HepG2 (cell line): Measurements from ENCODE around the gene CAST. TPM values are rescaled to one million over a fixed set of nuclear protein-coding genes. Genes with fewer than 3 reads are reported as not detected.
A peak's percentile ranks its signal among the peaks of the same experiment; 100 is the strongest.

Source experiments
- ATAC-seq: fragments of 200-7000 bp; cut with Tn5 transposase; 3 replicates; pipeline ENCODE4 v1.9.1; 2020; ENCODE audit warnings: mild to moderate bottlenecking, moderate library complexity
- BruUV-seq: library from RNA; stranded (reverse); fragments of 400-500 nt; replicated peaks from 2 replicates; lab custom pipeline; 2021; lab: Mats Ljungman, UMichigan
- CTCF ChIA-PET: fragments of 300-600 bp; formaldehyde crosslinking; extraction: SDS; loops from one replicate; lab custom pipeline; 2021; ENCODE audit warnings: low total read pairs, inconsistent platforms, low intra/inter-chr PET ratio; lab: Yijun Ruan, JAX
- POLR2A ChIA-PET: fragments of 350-600 bp; sonication (Branson Sonifier 250); formaldehyde crosslinking; loops from one replicate; lab custom pipeline; 2020; ENCODE audit warnings: antibody characterized with exemption, inconsistent platforms; lab: Yijun Ruan, JAX
- DNase-seq: peaks from one replicate; pipeline ENCODE4 v3.0.0-alpha.2; 2015; ENCODE audit warnings: low spot score
- FAIRE-seq: peaks from 3 replicates; lab custom pipeline; 2011; peaks lifted over from hg19 to GRCh38; lab: Jason Lieb, UNC
- H2AFZ ChIP-seq: one replicate; pipeline ENCODE4 v1.6.1; 2011; ENCODE audit warnings: low read length, inconsistent platforms
- H3K27ac ChIP-seq: fragments of 300-600 bp; 3 replicates; pipeline ENCODE4 v1.8.0; 2011; ENCODE audit warnings: mixed run types, mild to moderate bottlenecking, mixed read lengths, low read length, inconsistent platforms; ENCODE audit not compliant: insufficient read depth; ENCODE audit errors: extremely low read length
- H3K27me3 ChIP-seq, 2 experiments: fragments of 200-600 bp in 1 of 2; 2 replicates in 1 of 2; 3 replicates in 1 of 2; pipeline versions ENCODE4 v1.6.0 to v1.8.0; 2011; ENCODE audit warnings: low read length in 2 of 2, mild to moderate bottlenecking in 2 of 2, moderate library complexity in 2 of 2, inconsistent platforms in 1 of 2; ENCODE audit not compliant: insufficient read depth in 2 of 2, control insufficient read depth in 1 of 2
- H3K36me3 ChIP-seq, 2 experiments: fragments of 200-600 bp in 1 of 2; replicated peaks in 1 of 2; 2 replicates in 1 of 2; 3 replicates in 1 of 2; pipeline versions ENCODE4 v1.5.1 to v1.8.0; 2011; ENCODE audit warnings: low read length in 2 of 2, inconsistent platforms in 1 of 2; ENCODE audit not compliant: insufficient read depth in 2 of 2, control insufficient read depth in 1 of 2
- H3K4me1 ChIP-seq: 2 replicates; pipeline ENCODE4 v1.5.1; 2012; ENCODE audit warnings: low read length, inconsistent platforms; ENCODE audit not compliant: insufficient read depth
- H3K4me2 ChIP-seq: 2 replicates; pipeline ENCODE4 v1.6.0; 2011; ENCODE audit warnings: low read depth, low read length, inconsistent platforms
- H3K4me3 ChIP-seq, 3 experiments: fragments of 200-600 bp in 1 of 3; sonication (generic), shearing (Covaris generic) in 1 of 3; replicated peaks in 1 of 3; 2 replicates each; pipeline ENCODE4 v1.5.1; 2011 to 2016; ENCODE audit warnings: low read length in 3 of 3, inconsistent platforms in 2 of 3, low read depth in 2 of 3, mild to moderate bottlenecking in 2 of 3, control low read depth in 1 of 3, mixed read lengths in 1 of 3; ENCODE audit not compliant: insufficient read depth in 1 of 3
- H3K79me2 ChIP-seq: one replicate; pipeline ENCODE4 v1.6.1; 2011; ENCODE audit warnings: low read length, inconsistent platforms; ENCODE audit not compliant: insufficient read depth
- H3K9ac ChIP-seq: 2 replicates; pipeline ENCODE4 v1.6.0; 2011; ENCODE audit warnings: mild to moderate bottlenecking, low read depth, low read length, inconsistent platforms; ENCODE audit not compliant: insufficient read depth
- H3K9me3 ChIP-seq: 2 replicates; pipeline ENCODE4 v1.5.1; 2012; ENCODE audit warnings: mild to moderate bottlenecking, low read length
- H4K20me1 ChIP-seq: 2 replicates; pipeline ENCODE4 v1.6.0; 2011; ENCODE audit warnings: inconsistent platforms, mild to moderate bottlenecking, low read length, moderate library complexity; ENCODE audit not compliant: insufficient read depth
- JUND ChIP-seq: sonication (generic); formaldehyde crosslinking; IDR thresholded peaks from 2 replicates; pipeline ENCODE4 v1.8.0; 2022; ENCODE audit warnings: mild to moderate bottlenecking, missing genetic modification reagents
- PTBP1 ChIP-seq: fragments of 200-400 bp; formaldehyde crosslinking; IDR thresholded peaks from 2 replicates; pipeline ENCODE4 v1.6.1; 2018; ENCODE audit warnings: low read length, low read depth; ENCODE audit not compliant: poor library complexity, severe bottlenecking
- SP2 ChIP-seq: sonication (generic); formaldehyde crosslinking; IDR thresholded peaks from 2 replicates; pipeline ENCODE4 v1.5.1; 2020; ENCODE audit warnings: mild to moderate bottlenecking, missing genetic modification reagents
- TBL1XR1 ChIP-seq: fragments of 150-350 bp; IDR thresholded peaks from 2 replicates; pipeline ENCODE4 v1.6.1; 2014; ENCODE audit warnings: borderline replicate concordance, low read length; ENCODE audit not compliant: partially characterized antibody
- ZNF24 ChIP-seq: fragments of 450-650 bp; IDR thresholded peaks from 2 replicates; pipeline ENCODE4 v1.6.1; 2017; ENCODE audit warnings: antibody characterized with exemption, mild to moderate bottlenecking
- ZNF333 ChIP-seq: sonication (generic); formaldehyde crosslinking; IDR thresholded peaks from 2 replicates; pipeline ENCODE4 v1.4.0; 2020; ENCODE audit warnings: mild to moderate bottlenecking, missing genetic modification reagents, borderline replicate concordance
- ZNF619 ChIP-seq: sonication (generic); formaldehyde crosslinking; IDR thresholded peaks from 2 replicates; pipeline ENCODE4 v1.4.0; 2020; ENCODE audit warnings: mild to moderate bottlenecking, missing genetic modification reagents
- ZNF703 ChIP-seq: sonication (generic); formaldehyde crosslinking; IDR thresholded peaks from 2 replicates; pipeline ENCODE4 v1.5.1; 2020; ENCODE audit warnings: missing genetic modification reagents, mild to moderate bottlenecking, moderate library complexity, borderline replicate concordance
- ZNF766 ChIP-seq: sonication (generic); formaldehyde crosslinking; IDR thresholded peaks from 2 replicates; pipeline ENCODE4 v1.5.0; 2020; ENCODE audit warnings: missing genetic modification reagents, borderline replicate concordance
- ZNF780A ChIP-seq: sonication (generic); formaldehyde crosslinking; IDR thresholded peaks from 2 replicates; pipeline ENCODE4 v1.8.0; 2022; ENCODE audit warnings: mild to moderate bottlenecking, missing genetic modification reagents, moderate library complexity
- WGBS: methylation state at CpG from one replicate; pipeline ENCODE4 v1.1.6; 2017; ENCODE audit warnings: low lambda C conversion rate; 5-methylcytosine and 5-hydroxymethylcytosine counted together
- in situ Hi-C: cut with HindIII; loops from 2 replicates; pipeline ENCODE4 v1.10.0; 2017; ENCODE audit warnings: low pct_unique_long_range_greater_than_20kb; ENCODE audit not compliant: extremely low pct_ligation_motif_present
- intact Hi-C: fragments of 100-400 bp; cut with micrococcal nuclease; formaldehyde crosslinking; loops from one replicate; pipeline ENCODE4 v1.10.0; 2022; ENCODE audit not compliant: unreplicated experiment
- polyA plus RNA-seq, 8 experiments: library from polyadenylated mRNA; depleted of rRNA in 3 of 8; stranded (reverse) in 7 of 8; unstranded in 1 of 8; fragments of >200 nt; fragmentation: Illumina TruSeq in 4 of 8; extraction: Trizol in 4 of 8; gene quantifications; 2 replicates each; pipeline versions ENCODE4 v1.2.1 to v1.2.3, GENCODE V29; 2011 to 2016; ENCODE audit warnings: low read depth in 4 of 8, missing spikeins in 1 of 8, mixed read lengths in 1 of 8; ENCODE audit not compliant: insufficient read depth in 1 of 8
- total RNA-seq, 5 experiments: library from RNA; depleted of rRNA; stranded (reverse); fragments of >200 nt; fragmentation: Illumina TruSeq; extraction: Trizol; gene quantifications; 2 replicates each; pipeline ENCODE4 v1.2.3, GENCODE V29; 2016; ENCODE audit warnings: low read depth in 1 of 5
- TF ChIP-seq, protein P1 (sequence below): sonication (generic); formaldehyde crosslinking; IDR thresholded peaks from 2 replicates; pipeline ENCODE4 v1.8.1; 2023; ENCODE audit warnings: missing genetic modification reagents, inconsistent platforms, borderline replicate concordance
- TF ChIP-seq, protein P2 (sequence below): sonication (generic); formaldehyde crosslinking; IDR thresholded peaks from 2 replicates; pipeline ENCODE4 v1.9.0; 2021; ENCODE audit warnings: mild to moderate bottlenecking, missing genetic modification reagents
- TF ChIP-seq, protein P3 (sequence below): sonication (generic); formaldehyde crosslinking; IDR thresholded peaks from 2 replicates; pipeline ENCODE4 v1.5.1; 2020; ENCODE audit warnings: missing genetic modification reagents, mild to moderate bottlenecking, borderline replicate concordance

CAST gene
- total and polyA plus RNA-seq, 2 of the 13 experiments (the other 11 are each of a cell fraction or from before 2014, with no cell fraction given): 42.1 to 67.6 TPM

DNA sequence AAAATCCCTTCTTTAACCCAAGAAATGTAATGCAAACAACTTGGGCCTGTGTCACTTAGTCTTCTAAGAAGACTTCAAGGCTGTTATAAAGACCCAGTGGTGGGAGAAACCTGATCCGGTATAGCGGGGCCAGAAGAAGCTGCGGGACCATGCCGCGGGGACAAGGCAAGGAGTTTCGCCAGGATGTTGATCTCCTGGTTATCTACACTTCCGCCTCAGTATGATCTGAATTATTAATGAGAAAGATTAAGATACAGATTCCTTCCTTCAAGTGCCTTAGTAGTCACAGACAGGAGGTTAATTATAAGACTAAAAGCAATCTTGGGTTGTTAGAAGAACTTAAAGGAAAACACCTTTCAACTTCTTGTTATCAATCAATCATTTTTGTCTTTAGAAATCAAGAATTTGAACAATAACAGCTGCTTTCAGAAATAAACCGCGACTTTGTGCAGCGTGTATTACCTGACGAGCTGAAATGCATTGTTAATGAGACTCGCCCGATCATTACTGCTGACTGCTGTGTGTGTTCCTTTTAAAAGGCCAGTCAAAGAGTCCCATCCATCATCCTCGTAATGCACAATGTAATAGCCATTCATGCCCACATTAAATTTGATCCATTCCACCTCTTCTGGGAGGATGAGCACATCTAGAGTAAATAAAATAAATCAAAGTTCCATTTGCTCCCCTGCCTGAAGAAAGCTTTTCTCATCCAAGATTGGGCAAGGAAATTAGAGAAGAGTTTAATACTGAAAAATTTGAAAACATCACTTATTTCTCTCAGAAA is 123.3 kb downstream of the CAST start:
- POLR2A ChIA-PET: interaction anchor here (0.9 kb wide), 1 partner anchor 21 kb away, joined by 3 read pairs; no protein-coding TSS in a partner anchor
- Histone ChIP-seq H3K9ac (no peak overlapping the region), H3K4me3 (no peak overlapping the region), H4K20me1 (no peaks in the 10 kb centered on the region), H2AFZ (no peak overlapping the region), H3K36me3 (peaks cover 11 to 50% of the 10 kb centered on the region in 2 experiments; a peak in 4 of 5 replicates), H3K4me2 (no peak overlapping the region), H3K4me1 (peaks cover 17% of the 10 kb centered on the region)
- intact Hi-C loops (no loop called here), in situ Hi-C loops (no loop called here)
- TSS peak; percentile 43 for BruUV-seq
- TF ChIP-seq ZNF703 (CRISPR knock-in tag) (no peak), SP2 (no peak), ZNF619 (CRISPR knock-in tag) (no peak), ZNF333 (CRISPR knock-in tag) (no peak), ZNF780A (no peak), PTBP1 (no peak), TBL1XR1 (no peak), JUND (CRISPR knock-in tag) (no peak), ZNF766 (CRISPR knock-in tag) (no peak), ZNF24 (no peak)
- TF ChIP-seq, protein P1, sequence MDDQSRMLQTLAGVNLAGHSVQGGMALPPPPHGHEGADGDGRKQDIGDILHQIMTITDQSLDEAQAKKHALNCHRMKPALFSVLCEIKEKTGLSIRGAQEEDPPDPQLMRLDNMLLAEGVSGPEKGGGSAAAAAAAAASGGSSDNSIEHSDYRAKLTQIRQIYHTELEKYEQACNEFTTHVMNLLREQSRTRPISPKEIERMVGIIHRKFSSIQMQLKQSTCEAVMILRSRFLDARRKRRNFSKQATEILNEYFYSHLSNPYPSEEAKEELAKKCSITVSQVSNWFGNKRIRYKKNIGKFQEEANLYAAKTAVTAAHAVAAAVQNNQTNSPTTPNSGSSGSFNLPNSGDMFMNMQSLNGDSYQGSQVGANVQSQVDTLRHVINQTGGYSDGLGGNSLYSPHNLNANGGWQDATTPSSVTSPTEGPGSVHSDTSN: no peak
- TF ChIP-seq, protein P2, sequence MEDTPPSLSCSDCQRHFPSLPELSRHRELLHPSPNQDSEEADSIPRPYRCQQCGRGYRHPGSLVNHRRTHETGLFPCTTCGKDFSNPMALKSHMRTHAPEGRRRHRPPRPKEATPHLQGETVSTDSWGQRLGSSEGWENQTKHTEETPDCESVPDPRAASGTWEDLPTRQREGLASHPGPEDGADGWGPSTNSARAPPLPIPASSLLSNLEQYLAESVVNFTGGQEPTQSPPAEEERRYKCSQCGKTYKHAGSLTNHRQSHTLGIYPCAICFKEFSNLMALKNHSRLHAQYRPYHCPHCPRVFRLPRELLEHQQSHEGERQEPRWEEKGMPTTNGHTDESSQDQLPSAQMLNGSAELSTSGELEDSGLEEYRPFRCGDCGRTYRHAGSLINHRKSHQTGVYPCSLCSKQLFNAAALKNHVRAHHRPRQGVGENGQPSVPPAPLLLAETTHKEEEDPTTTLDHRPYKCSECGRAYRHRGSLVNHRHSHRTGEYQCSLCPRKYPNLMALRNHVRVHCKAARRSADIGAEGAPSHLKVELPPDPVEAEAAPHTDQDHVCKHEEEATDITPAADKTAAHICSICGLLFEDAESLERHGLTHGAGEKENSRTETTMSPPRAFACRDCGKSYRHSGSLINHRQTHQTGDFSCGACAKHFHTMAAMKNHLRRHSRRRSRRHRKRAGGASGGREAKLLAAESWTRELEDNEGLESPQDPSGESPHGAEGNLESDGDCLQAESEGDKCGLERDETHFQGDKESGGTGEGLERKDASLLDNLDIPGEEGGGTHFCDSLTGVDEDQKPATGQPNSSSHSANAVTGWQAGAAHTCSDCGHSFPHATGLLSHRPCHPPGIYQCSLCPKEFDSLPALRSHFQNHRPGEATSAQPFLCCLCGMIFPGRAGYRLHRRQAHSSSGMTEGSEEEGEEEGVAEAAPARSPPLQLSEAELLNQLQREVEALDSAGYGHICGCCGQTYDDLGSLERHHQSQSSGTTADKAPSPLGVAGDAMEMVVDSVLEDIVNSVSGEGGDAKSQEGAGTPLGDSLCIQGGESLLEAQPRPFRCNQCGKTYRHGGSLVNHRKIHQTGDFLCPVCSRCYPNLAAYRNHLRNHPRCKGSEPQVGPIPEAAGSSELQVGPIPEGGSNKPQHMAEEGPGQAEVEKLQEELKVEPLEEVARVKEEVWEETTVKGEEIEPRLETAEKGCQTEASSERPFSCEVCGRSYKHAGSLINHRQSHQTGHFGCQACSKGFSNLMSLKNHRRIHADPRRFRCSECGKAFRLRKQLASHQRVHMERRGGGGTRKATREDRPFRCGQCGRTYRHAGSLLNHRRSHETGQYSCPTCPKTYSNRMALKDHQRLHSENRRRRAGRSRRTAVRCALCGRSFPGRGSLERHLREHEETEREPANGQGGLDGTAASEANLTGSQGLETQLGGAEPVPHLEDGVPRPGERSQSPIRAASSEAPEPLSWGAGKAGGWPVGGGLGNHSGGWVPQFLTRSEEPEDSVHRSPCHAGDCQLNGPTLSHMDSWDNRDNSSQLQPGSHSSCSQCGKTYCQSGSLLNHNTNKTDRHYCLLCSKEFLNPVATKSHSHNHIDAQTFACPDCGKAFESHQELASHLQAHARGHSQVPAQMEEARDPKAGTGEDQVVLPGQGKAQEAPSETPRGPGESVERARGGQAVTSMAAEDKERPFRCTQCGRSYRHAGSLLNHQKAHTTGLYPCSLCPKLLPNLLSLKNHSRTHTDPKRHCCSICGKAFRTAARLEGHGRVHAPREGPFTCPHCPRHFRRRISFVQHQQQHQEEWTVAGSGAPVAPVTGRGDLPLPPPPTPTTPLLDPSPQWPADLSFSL (CRISPR knock-in tag): no peak
- TF ChIP-seq, protein P3, sequence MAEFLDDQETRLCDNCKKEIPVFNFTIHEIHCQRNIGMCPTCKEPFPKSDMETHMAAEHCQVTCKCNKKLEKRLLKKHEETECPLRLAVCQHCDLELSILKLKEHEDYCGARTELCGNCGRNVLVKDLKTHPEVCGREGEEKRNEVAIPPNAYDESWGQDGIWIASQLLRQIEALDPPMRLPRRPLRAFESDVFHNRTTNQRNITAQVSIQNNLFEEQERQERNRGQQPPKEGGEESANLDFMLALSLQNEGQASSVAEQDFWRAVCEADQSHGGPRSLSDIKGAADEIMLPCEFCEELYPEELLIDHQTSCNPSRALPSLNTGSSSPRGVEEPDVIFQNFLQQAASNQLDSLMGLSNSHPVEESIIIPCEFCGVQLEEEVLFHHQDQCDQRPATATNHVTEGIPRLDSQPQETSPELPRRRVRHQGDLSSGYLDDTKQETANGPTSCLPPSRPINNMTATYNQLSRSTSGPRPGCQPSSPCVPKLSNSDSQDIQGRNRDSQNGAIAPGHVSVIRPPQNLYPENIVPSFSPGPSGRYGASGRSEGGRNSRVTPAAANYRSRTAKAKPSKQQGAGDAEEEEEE (CRISPR knock-in tag): no peak
- TF ChIP-seq, all 625 proteins: peak for 0
- H3K9me3 ChIP-seq: no peaks in the 10 kb centered on the region
- H3K79me2 ChIP-seq: no peaks in the 10 kb centered on the region
- 89% methylated on average over 14 of the region's 14 CpGs for WGBS
- CTCF ChIA-PET: no interaction called here
- DNase-seq (no peak), ATAC-seq (no peak), FAIRE-seq (no peak)
- H3K27me3 ChIP-seq: no peaks in the 10 kb centered on the region
- H3K27ac ChIP-seq: no peak overlapping the region
